Glutamatergic neuron (in vitro differentiated cells): ENCODE data around the gene MAGI3. TPM values are rescaled to one million over a fixed set of nuclear protein-coding genes. Genes with fewer than 3 reads are reported as not detected.
"Not testable (repeated sequence)": the region's sequence is repeated elsewhere in the genome, so short reads cannot be mapped to it uniquely, and the experiment has no call there.

Experiments used
- DNase-seq: peaks from one replicate; pipeline ENCODE4 v3.0.0; 2022
- H3K27ac Mint-ChIP-seq: one replicate; pipeline ENCODE4 v1.8.0; 2020; ENCODE audit warnings: mild to moderate bottlenecking, mixed read lengths, inconsistent platforms; ENCODE audit not compliant: unreplicated experiment
- H3K27me3 Mint-ChIP-seq: one replicate; pipeline ENCODE4 v1.8.0; 2020; ENCODE audit warnings: mild to moderate bottlenecking, moderate library complexity, mixed read lengths, inconsistent platforms; ENCODE audit not compliant: unreplicated experiment
- H3K36me3 Mint-ChIP-seq: one replicate; pipeline ENCODE4 v1.8.0; 2020; ENCODE audit warnings: mild to moderate bottlenecking, mixed read lengths, inconsistent platforms; ENCODE audit not compliant: unreplicated experiment
- H3K4me1 Mint-ChIP-seq: one replicate; pipeline ENCODE4 v1.8.0; 2020; ENCODE audit warnings: mild to moderate bottlenecking, low read depth, mixed read lengths, inconsistent platforms; ENCODE audit not compliant: unreplicated experiment
- H3K4me3 Mint-ChIP-seq: one replicate; pipeline ENCODE4 v1.8.0; 2020; ENCODE audit warnings: mild to moderate bottlenecking, mixed read lengths, inconsistent platforms; ENCODE audit not compliant: unreplicated experiment
- H3K9me3 Mint-ChIP-seq: one replicate; pipeline ENCODE4 v1.8.0; 2020; ENCODE audit warnings: mild to moderate bottlenecking, moderate library complexity, mixed read lengths, inconsistent platforms; ENCODE audit not compliant: unreplicated experiment
- CTCF ChIP-seq: fragments of 200-600 bp; sonication (generic); IDR thresholded peaks from one replicate; pipeline ENCODE4 v1.5.0; 2021; ENCODE audit not compliant: partially characterized antibody, unreplicated experiment
- total RNA-seq: library from RNA; stranded (reverse); fragmentation: NEBNext Ultra II Directional; extraction: Animal tissue kit (Norgen Biotek cat#: 25700); gene quantifications from one replicate; pipeline ENCODE4 v1.2.1, GENCODE V29; 2021; ENCODE audit not compliant: unreplicated experiment

MAGI3 gene
- total RNA-seq, 1 donor from 2014 or later: 26.3 TPM

GRCh38 chr1:113453771-113454083, 63.4 kb downstream of the MAGI3 start:
- H3K27ac Mint-ChIP-seq: no peak overlapping the region
- H3K36me3 Mint-ChIP-seq: no peaks in the 10 kb centered on the region
- DNase-seq: no peak
- no peaks in the 10 kb centered on the region for H3K4me1 Mint-ChIP-seq
- no peak for TF ChIP-seq CTCF
- H3K27me3 Mint-ChIP-seq: peaks cover 4% of the 10 kb centered on the region
- peaks cover 1% of the 10 kb centered on the region for H3K9me3 Mint-ChIP-seq
- H3K4me3 Mint-ChIP-seq: no peak overlapping the region

GRCh38 chr1:113455374-113455773, 65.1 kb downstream of the MAGI3 start:
- Mint-ChIP-seq H3K4me1 (no peaks in the 10 kb centered on the region), H3K27ac (no peak overlapping the region), H3K4me3 (no peak overlapping the region), H3K36me3 (peaks cover 9% of the 10 kb centered on the region), H3K9me3 (no peaks in the 10 kb centered on the region), H3K27me3 (peaks cover 4% of the 10 kb centered on the region)
- no peak for DNase-seq
- TF ChIP-seq CTCF: no peak

DNA sequence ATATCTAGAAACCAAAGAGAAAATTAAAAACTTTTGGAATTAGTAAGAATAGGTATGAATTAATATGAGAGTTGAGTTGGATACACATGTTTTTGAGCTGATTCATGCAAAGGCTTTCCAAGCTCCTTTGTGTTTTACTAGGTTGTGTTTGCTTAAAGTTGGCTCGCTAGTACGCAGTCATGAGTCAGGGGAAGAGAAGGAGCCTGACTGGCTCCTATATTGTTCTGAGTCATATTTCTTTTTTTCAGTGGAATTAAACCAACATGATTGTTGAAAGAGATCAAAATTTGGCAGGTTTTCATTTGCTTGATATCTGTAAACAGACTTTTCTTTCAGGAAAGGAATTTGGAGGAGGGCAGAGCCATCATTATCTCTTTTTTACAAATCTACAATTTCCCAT, 66.7 kb downstream of the MAGI3 start:
- DNase-seq: no peak
- H3K36me3 Mint-ChIP-seq: peaks cover 9% of the 10 kb centered on the region
- no peak overlapping the region for H3K4me3 Mint-ChIP-seq
- peaks cover 4% of the 10 kb centered on the region for H3K27me3 Mint-ChIP-seq
- H3K9me3 Mint-ChIP-seq: no peaks in the 10 kb centered on the region
- no peaks in the 10 kb centered on the region for H3K4me1 Mint-ChIP-seq
- no peak for TF ChIP-seq CTCF
- H3K27ac Mint-ChIP-seq: no peak overlapping the region

DNA sequence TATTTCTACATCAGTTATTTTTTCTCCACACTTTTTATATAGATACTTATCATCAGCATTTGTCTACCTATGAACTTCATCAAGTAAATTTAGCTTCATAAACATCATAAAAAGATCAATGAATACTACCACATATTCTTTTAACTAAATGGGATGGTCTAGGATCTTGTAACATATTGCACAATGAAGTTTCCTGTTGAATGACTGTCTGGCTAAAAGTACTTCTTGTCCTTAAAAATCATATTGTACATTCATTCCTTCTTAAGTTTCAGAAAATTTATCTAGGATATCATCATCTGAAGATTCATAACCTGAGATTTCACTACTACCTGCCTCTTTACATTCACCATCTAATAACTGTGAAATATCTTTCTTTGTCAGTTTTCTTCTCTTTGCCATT, 69.0 kb downstream of the MAGI3 start:
- Mint-ChIP-seq H3K27me3 (peaks cover 3% of the 10 kb centered on the region), H3K4me3 (no peak overlapping the region)

GRCh38 chr1:113467991-113468390, 77.7 kb downstream of the MAGI3 start:
- Mint-ChIP-seq H3K4me1 (no peaks in the 10 kb centered on the region), H3K27me3 (no peaks in the 10 kb centered on the region), H3K9me3 (peaks cover 1% of the 10 kb centered on the region), H3K4me3 (no peak overlapping the region), H3K27ac (no peak overlapping the region), H3K36me3 (peaks cover 5% of the 10 kb centered on the region)
- no peak for TF ChIP-seq CTCF
- DNase-seq: no peak

More for the DNA sequence above, 69.0 kb downstream of the MAGI3 start:
- Mint-ChIP-seq H3K27ac (no peak overlapping the region), H3K36me3 (peaks cover 9% of the 10 kb centered on the region), H3K9me3 (no peaks in the 10 kb centered on the region), H3K4me1 (no peaks in the 10 kb centered on the region)
- TF ChIP-seq CTCF: no peak
- DNase-seq: no peak

- Mint-ChIP-seq H3K36me3 (peaks cover 32% of the 10 kb centered on the region), H3K9me3 (peaks cover 28% of the 10 kb centered on the region)
- H3K4me1 Mint-ChIP-seq, H3K27me3 Mint-ChIP-seq, H3K4me3 Mint-ChIP-seq, DNase-seq, H3K27ac Mint-ChIP-seq: not testable (repeated sequence)
Measured at GRCh38 chr1:113478427-113479195, 88.3 kb downstream of the MAGI3 start.
